ENCODE data around the gene SPNS2.

DNA sequence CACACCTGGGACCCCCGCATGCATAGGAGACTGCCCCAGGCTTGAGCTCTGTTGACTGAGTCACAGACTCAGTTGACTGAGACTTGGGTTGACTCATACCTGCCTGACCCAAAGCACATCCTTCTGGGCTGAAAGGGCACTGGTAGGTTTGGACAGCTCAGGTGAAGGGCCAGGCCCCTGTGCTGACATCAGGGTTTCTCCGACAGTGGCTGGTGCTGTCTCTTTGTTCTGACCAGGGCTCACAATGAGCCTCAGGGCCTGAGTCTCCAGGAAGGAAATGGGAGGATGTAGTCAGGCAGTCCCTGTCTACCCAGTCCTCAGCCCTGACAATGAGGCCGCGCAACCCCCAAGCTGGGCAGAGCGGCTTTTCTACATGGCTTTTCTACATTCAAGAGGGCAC lies 6.5 kb downstream of the SPNS2 start:
- TF ChIP-seq, protein P1, sequence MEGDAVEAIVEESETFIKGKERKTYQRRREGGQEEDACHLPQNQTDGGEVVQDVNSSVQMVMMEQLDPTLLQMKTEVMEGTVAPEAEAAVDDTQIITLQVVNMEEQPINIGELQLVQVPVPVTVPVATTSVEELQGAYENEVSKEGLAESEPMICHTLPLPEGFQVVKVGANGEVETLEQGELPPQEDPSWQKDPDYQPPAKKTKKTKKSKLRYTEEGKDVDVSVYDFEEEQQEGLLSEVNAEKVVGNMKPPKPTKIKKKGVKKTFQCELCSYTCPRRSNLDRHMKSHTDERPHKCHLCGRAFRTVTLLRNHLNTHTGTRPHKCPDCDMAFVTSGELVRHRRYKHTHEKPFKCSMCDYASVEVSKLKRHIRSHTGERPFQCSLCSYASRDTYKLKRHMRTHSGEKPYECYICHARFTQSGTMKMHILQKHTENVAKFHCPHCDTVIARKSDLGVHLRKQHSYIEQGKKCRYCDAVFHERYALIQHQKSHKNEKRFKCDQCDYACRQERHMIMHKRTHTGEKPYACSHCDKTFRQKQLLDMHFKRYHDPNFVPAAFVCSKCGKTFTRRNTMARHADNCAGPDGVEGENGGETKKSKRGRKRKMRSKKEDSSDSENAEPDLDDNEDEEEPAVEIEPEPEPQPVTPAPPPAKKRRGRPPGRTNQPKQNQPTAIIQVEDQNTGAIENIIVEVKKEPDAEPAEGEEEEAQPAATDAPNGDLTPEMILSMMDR (conservative IDR thresholded peaks at IDR 0.05; ENCODE audit: low read depth in 2 of 2): no peak
- TF ChIP-seq POLR2AphosphoS5 (IDR thresholded peaks at IDR 0.05; ENCODE audit: low read depth): no peak
- TF ChIP-seq, protein P2, sequence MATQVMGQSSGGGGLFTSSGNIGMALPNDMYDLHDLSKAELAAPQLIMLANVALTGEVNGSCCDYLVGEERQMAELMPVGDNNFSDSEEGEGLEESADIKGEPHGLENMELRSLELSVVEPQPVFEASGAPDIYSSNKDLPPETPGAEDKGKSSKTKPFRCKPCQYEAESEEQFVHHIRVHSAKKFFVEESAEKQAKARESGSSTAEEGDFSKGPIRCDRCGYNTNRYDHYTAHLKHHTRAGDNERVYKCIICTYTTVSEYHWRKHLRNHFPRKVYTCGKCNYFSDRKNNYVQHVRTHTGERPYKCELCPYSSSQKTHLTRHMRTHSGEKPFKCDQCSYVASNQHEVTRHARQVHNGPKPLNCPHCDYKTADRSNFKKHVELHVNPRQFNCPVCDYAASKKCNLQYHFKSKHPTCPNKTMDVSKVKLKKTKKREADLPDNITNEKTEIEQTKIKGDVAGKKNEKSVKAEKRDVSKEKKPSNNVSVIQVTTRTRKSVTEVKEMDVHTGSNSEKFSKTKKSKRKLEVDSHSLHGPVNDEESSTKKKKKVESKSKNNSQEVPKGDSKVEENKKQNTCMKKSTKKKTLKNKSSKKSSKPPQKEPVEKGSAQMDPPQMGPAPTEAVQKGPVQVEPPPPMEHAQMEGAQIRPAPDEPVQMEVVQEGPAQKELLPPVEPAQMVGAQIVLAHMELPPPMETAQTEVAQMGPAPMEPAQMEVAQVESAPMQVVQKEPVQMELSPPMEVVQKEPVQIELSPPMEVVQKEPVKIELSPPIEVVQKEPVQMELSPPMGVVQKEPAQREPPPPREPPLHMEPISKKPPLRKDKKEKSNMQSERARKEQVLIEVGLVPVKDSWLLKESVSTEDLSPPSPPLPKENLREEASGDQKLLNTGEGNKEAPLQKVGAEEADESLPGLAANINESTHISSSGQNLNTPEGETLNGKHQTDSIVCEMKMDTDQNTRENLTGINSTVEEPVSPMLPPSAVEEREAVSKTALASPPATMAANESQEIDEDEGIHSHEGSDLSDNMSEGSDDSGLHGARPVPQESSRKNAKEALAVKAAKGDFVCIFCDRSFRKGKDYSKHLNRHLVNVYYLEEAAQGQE (IDR thresholded peaks at IDR 0.05; ENCODE audit: unreplicated experiment): no peak
- TF ChIP-seq CREB1 (CRISPR knock-in tag; IDR thresholded peaks at IDR 0.05; ENCODE audit: low read depth): no peak
- no peak for TF ChIP-seq EZH2 (IDR thresholded peaks at IDR 0.05; ENCODE audit: low read depth, unreplicated experiment)

Data from GM23338 (cell line).